Kidney epithelial cell (primary cell): ENCODE results near the gene TMCC3. TPM values are rescaled to one million over a fixed set of nuclear protein-coding genes. Genes with fewer than 3 reads are reported as not detected.

Source experiments
- DNase-seq: peaks from one replicate; pipeline ENCODE4 v3.0.0-alpha.2; 2010; ENCODE audit warnings: low read depth
- H3K27me3 ChIP-seq: 2 replicates; pipeline ENCODE4 v1.6.0; 2011; ENCODE audit warnings: low read length; ENCODE audit not compliant: control insufficient read depth, insufficient read depth
- H3K36me3 ChIP-seq: 2 replicates; pipeline ENCODE4 v1.5.1; 2011; ENCODE audit warnings: low read length; ENCODE audit not compliant: control insufficient read depth, insufficient read depth
- H3K4me3 ChIP-seq: 2 replicates; pipeline ENCODE4 v1.5.1; 2011; ENCODE audit warnings: low read depth, mild to moderate bottlenecking, control low read depth, low read length
- CTCF ChIP-seq: IDR thresholded peaks from 2 replicates; pipeline ENCODE4 v1.5.1; 2011; ENCODE audit warnings: mild to moderate bottlenecking, moderate library complexity, low read length, control low read depth, inconsistent platforms; ENCODE audit not compliant: insufficient read depth, poor library complexity, severe bottlenecking
- total RNA-seq: library from RNA; depleted of rRNA; stranded (reverse); fragments of >200 nt; gene quantifications from 2 replicates; pipeline ENCODE4 v1.2.3, GENCODE V29; 2015

The TMCC3 gene
- total RNA-seq, 1 donor from 2014 or later = 22.8 TPM

- H3K27me3 ChIP-seq = no peaks in the 10 kb centered on the region
- no peak overlapping the region for H3K4me3 ChIP-seq
- TF ChIP-seq CTCF = no peak
- DNase-seq = no peak
- no peaks in the 10 kb centered on the region for H3K36me3 ChIP-seq
Measured at GRCh38 chr12:94525951-94526350, 124.4 kb downstream of the TMCC3 start.

Other genes with a start within 250 kb of the TMCC3 start
- 14.8 and 14.9 TPM in 2 replicates for gene CEP83, start 190.7 kb downstream of the TMCC3 start, total RNA-seq